Activated CD4-positive, alpha-beta T cell treated with anti-CD3 and anti-CD28 coated beads, Interleukin-2, amount 50 U/mL, for 4 hours (primary cell): ENCODE results near the gene RPS16.
A peak's percentile ranks its signal among the peaks of the same experiment; 100 is the strongest.

Experiments
- DNase-seq, 2 experiments: peaks; one replicate each; pipeline ENCODE4 v3.0.0-alpha.2; 2020

The RPS16 gene

DNA sequence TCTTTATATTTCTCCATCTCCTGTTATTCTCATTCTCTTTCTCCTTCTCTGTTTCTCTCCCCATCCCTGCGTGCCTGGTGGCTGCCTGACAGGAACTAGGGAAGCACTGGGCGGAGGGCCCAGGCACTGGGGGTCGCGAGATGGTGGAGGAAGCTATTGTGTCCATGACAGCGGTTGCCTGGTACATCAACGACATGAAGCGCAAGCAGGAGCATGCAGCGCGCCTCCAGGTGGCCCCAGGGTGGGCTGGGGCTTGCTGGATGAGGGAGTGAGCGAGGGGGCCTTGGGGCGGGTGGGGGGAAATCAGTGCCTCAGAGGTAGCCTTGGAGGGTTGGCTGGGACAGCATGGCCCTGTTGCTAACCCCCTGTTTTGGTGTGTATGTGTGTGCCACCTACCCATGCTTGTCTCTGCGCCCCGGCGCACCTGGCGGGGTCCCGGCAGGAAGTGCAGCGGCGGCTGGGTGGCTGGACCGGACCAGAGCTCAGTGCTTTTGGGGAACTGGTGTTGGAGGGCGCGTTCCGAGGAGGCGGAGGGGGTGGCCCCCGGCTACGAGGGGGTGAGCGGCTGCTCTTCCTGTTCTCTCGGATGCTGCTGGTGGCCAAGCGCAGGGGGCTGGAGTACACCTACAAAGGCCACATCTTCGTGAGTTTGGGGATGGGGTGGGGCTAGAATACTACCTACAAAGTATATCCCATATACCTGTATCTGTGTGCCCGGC is 18.1 kb downstream of the RPS16 start:
- DNase-seq: no peak

DNA sequence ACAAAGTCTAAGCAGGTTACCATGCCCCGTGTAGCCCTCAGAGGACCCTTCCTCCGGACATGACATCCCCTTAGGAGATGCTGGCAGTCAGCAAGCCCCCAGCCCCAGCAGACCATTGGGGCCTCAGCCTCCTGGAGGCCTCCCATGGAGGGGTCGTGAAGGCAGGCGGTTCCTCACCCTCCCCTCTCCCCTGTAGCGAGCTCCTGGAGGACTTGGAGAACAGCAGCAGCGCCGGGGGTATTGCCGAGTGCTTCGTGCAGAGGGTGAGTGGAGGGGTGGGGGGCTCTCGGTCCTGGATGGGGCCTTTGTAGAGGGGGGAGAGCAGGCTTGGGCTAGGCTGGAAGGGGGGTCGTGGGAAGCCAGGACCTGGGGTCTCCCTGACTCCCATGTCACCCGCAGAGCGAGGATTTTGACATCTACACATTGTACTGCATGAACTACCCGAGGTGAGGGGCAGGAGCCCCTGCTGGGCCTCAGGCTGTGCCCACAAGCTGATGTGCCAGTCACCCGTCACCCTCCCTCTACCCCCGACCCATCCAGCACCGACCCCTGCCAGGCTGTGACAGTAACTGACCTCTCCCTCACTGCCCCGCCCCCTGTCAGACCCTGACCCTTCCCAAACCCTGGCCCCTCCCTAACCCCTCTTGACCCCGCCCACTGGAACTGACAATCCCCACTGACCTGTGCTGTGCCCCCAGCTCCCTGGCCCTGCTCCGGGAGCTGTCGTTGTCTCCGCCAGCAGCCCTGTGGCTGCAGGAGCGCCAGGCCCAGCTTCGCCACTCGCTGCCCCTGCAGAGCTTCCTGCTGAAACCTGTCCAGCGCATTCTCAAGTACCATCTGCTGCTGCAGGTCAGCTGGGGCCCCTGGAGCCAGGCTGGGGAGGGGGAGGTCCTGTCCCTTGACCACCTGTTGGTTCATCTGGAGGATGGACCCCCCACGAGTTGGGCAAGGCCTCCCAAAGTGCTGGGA is 19.3 kb downstream of the RPS16 start:
- no peak for DNase-seq

DNA sequence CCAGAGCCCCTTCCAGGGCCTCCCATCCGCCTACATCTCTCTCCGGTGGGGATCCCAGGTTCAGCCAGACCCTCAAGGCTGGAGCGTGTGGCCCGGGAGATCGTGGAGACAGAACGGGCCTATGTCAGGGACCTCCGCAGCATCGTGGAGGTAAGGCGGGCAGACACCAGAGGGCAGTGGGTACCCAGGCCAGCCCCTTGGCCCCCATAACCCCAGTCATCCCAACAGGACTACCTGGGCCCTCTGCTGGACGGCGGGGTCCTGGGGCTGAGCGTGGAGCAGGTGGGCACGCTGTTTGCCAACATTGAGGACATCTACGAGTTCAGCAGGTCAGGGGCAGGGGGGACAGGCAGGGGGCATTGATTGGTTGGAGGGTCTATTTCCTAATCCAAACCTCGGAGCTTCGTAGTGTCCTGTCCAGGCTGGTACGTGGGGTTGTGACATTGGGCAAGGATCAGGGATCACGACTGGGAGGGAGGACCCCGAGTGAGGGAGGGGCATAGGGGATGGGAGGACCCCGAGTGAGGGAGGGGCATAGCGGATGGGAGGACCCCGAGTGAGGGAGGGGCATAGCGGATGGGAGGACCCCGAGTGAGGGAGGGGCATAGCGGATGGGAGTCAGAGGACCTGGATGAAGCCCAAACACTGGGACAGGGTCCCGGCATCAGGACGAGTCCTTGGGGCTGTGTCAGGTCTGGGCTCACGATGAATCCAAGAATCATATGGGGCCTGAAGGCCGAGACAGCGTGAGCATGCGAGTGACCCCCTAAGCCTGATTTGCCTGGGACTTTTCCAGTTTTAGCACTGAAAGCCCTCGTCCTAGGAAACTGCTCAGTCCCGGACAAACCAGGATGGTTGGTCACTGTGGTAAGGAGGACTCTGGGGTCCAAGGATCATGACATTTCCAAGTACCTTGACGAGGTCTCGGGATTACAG is 20.4 kb downstream of the RPS16 start:
- no peak for DNase-seq

DNA sequence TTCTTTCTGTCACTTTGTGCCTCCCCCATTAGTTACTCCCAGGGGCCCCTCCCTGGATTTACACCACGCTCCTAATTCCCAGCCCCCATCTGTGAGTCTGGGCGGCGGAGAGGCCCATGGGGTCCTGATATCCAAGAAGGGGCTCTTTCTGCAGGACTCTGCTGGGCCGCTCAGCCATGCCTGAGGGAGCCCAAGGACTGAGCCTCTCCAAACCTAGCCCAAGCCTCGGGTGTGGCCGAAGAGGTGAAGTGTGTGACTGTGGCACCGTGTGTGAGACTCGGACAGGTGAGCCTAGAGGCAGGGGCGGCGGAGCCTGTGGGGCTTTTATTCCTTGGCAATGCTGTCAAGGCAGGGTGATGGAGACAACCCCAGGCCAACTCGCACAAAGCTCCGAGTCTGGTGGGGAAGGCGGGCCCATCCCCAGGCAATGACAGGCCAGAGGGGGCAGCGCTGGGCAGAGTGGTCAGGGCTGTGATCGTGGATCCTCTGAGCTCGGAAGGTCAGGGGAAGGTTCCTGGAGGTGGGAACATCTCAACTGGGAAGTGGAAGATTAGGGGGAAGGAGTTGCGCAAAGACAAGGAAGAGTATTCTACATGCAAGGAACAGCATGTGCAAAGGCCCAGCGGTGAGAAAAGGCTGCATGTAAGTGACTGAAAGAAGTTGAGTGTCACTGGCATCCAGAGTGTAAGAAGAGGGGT is 21.7 kb downstream of the RPS16 start:
- DNase-seq: no peak

DNA sequence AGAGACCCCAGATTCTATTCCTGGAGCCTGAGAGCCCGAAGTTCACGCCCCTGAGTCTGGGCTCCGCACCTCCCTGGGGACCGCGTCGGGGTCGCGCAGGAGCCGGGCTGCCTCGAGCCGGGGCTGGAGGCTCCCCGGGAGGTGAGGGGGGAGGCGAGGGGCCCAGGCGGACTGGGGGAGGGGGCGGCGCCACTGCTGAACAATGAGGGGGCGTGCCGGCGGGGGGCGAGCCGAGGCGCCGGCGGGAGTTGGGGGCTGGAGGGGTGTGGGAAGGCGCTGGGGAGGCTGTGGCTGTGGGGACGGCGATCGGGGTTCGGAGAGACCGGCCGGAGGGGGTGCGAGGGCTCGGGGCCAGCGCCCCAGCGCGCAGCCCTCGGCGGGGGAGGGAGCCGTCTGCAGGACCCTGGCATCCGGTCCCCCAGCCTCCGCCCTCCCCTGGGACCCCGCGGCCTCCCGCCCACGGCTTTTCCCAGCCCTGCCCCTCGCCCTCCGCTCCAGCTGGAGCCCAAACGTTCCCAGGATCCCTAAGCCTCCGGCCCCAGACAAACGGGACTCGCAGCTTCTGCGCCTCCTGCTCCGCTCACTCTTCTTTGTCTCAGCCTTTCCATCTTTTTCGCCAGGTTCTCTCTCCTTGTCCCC is 22.4 kb downstream of the RPS16 start:
- no peak for DNase-seq

DNA sequence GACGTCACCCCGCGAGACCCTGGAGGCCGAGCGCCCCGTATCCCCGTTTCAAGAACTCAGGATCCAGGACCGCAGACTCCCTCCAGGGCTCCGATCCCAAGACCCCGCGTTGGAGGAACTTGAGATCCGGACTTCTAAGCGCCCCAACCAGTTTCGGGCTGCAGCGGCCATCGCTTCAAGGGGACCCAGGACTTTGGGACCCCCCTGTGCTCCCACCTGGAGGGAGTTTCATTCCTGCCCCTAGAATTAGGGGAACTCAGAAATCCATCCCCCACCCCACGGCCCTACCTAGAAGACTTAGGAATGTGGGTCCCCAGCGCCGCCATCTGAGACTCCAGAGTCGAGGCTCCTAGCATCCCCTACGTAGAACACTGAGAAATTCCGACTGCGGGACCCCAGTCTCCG is 22.9 kb downstream of the RPS16 start:
- no peak for DNase-seq

DNA sequence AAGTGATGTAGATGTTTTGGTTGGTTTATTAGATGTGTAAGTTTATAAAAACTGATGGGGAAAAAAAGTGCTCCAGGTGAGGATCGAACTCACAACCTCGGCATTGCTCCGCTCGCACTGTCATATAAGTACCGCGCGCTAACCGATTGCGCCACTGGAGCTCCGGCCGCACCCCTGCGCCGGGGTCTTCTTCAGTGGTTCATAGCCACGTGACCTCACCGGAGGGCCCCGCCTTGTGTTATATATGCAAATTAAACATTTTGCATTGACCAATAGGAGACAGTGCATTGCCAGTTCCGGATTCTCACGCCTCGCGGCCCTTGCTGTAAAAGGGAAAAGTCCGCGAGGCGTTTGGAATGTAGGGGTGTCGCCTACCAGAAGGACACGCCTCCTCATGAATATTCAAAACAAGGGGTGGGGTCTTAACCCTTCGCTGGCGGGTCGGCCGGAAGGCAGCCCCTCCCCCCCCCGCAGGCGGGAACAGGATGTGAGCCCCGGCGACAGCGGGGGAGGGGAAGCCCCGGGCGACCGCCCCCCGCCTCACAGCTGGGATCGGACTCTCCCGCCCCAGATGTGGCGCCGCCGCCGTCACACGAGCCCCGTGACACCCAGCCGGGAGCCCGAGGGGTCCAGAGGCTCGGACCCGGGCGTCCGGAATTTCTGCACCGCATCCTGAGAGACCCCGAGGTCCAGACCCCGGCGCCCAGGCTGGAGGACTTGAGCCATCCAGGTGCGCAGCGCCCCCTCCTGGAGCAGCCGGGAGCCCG is 23.5 kb downstream of the RPS16 start, which contains the start of gene PLEKHG2:
Gene PLEKHG2 (plus strand): TSS at position 570 of the 767 bp plus-strand sequence. CDS start 1,418 bp downstream, outside the sequence.
- peak; percentile 92 to 97 for DNase-seq

DNA sequence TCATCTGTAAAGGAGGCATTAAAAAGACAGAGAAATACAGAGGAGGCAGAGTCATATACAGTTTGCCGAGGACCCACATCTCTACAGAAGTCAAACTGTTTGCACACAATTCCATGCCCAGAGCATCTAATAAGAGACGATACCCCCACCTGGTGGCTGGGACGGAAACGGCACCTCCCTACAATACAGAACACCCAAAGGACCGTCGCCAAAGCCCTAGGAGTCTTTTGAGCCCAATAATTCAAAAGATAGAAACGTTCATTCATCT is 24.0 kb downstream of the RPS16 start:
- DNase-seq: peak; percentile 92 to 94

DNA sequence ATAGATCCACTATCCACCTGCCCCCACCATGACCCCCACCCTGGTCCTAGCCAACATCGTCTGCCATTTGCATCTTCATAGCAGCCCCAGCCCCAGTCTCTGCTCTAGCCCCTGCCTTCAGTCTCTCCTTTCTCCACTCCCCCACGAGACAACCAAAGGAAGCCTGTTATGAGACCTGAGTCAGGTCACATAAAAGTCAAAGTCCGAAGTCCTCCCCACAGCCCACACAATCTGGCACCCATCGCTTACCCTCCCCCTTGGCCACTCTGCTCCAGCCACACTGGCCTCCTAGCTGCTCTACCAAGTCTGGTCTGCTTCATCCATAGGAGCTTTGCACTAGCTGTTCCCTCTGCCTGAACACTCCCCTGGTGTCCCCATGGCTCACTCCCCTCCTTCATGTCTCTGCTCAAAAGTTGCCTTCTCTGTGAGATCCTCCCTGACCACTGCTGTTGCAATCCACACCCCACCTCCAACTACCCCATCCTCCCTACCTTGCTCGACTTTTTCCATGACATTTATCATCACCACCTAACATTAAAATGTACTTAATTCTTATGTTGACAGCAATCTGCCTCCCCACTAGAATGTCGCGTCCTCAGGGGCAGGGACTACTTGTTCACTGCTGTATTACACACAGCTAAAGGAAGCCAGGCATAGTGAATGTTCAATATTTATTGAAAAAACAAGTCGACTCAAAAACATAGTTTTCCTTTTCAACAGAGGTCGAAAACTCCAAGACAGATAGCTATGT is 24.5 kb downstream of the RPS16 start:
- DNase-seq: no peak

DNA sequence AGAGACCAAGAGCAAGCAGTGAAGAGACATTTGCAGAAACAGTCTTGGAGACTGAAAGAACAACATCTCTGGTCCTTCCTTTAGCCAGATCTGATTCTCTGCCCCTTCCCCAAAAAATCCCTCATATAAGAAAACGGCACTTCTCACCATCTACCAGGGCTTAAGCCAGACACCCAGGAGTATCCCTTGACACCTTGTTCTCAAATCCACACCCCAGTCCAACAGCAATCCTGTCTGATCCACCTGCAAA is 25.0 kb downstream of the RPS16 start:
- no peak for DNase-seq

DNA sequence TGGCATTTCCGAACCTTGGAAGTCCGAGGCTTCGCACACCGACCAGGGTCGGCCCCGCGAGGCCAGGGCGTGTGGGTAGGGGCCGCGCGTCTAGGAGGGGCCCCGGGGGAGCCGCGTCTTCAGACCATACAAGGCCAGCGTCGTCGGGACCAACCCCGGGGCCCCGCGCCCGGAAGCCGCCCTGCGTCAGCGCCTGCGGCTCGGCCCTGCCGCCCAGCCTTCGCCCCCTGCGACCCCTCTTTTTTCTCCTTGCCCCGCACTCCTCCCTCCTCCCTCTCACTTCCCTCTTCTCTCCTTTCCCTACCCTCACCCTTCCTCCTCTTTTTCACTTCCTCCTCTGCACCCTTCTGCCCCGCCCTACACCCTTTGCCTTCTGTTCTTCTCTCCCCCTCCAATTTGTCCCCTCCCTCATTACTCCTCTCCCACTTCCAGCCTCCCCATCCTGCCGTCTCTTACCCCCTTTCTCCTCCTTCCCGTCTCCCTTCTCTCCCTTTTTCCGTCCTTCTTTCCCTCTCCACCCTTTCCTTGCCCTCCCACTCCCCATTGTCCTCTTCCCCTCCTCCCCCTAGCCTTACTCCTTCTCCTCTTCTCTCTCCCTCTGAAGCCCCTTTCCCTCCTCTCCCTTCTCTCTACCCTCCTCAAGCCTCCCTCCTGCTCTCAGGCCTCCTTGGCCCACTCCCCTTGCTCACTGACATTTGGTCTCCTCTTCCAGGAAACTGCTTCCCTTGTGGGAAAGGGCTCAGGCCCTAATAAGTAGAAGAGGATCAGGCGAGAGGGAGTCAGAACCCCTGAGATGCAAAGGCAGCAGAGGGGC is 25.5 kb downstream of the RPS16 start:
- peak in 1 of 2 experiments; percentile 42 for DNase-seq

DNA sequence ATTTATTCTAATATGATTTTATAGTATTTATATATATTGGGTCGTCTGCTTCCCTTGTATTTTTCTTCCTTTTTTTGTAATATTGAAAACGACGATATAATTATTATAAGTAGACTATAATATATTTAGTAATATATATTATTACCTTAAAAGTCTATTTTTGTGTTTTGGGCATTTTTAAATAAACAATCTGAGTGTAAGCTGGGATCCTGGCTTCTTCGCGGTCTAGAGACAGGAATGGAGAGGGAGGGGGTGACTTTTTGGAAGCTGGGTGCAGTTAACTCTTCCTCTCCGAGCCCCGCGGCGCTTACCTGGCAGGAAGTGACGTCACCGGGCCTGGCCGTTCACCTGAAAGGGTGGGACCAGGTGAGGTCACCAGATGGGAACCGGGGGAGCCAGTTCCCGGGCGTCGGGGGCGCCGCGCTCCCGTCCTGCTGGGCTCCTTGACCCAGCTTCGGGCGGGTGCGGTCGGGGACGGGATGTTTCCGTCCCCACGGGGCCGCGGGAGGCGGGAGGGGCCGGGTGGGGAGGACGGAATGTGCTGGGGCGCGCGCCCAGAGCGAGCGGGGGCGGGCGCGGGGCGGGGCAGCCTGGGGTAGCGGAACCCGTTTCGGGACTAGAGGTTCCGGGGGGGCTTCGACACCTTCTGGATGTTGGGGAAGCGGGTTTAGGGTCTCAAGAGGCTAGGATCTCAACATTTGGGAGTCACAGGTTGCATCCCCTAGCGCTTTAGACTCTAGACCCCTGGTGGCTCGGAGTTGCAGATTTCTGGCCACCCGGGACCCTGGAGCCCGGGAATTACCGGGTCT is 26.3 kb downstream of the RPS16 start:
- peak; percentile 80 to 82 for DNase-seq

DNA sequence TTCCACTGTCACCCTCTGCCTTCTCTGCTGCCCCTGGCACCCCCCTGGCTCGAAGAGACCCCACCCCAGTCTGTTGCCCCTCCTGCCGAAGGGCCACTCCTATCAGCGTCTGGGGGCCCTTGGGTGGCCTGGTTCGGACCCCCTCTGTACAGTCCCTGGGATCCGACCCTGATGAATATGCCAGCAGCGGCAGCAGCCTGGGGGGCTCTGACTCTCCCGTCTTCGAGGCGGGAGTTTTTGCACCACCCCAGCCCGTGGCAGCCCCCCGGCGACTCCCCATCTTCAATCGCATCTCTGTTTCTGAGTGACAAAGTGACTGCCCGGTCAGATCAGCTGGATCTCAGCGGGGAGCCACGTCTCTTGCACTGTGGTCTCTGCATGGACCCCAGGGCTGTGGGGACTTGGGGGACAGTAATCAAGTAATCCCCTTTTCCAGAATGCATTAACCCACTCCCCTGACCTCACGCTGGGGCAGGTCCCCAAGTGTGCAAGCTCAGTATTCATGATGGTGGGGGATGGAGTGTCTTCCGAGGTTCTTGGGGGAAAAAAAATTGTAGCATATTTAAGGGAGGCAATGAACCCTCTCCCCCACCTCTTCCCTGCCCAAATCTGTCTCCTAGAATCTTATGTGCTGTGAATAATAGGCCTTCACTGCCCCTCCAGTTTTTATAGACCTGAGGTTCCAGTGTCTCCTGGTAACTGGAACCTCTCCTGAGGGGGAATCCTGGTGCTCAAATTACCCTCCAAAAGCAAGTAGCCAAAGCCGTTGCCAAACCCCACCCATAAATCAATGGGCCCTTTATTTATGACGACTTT is 27.1 kb downstream of the RPS16 start:
- DNase-seq: no peak

DNA sequence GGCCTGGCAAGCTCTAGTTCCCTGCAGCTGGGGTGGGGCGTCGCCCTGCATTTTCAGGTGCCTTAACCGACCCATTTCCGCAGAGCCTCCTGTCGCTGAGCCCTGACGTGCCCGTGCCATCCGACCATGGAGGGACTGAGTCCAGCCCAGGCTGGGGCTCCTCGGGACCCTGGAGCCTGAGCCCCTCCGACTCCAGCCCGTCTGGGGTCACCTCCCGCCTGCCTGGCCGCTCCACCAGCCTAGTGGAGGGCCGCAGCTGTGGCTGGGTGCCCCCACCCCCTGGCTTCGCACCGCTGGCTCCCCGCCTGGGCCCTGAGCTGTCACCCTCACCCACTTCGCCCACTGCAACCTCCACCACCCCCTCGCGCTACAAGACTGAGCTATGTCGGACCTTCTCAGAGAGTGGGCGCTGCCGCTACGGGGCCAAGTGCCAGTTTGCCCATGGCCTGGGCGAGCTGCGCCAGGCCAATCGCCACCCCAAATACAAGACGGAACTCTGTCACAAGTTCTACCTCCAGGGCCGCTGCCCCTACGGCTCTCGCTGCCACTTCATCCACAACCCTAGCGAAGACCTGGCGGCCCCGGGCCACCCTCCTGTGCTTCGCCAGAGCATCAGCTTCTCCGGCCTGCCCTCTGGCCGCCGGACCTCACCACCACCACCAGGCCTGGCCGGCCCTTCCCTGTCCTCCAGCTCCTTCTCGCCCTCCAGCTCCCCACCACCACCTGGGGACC is 27.9 kb downstream of the RPS16 start:
- DNase-seq: peak in 1 of 2 experiments; percentile 47

DNA sequence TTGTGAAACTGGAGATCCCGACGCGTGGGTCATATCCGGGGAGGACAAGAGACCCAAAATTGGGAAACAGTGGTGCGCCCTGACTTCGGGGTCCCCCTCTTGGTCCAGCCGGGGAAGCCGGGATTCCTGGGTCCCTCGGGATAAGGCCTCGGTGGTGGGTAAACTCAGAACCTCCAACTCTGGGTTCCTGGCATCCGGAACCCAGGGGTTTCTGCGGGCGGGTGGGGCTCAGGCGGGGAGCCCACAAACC is 28.4 kb downstream of the RPS16 start:
- DNase-seq: no peak

DNA sequence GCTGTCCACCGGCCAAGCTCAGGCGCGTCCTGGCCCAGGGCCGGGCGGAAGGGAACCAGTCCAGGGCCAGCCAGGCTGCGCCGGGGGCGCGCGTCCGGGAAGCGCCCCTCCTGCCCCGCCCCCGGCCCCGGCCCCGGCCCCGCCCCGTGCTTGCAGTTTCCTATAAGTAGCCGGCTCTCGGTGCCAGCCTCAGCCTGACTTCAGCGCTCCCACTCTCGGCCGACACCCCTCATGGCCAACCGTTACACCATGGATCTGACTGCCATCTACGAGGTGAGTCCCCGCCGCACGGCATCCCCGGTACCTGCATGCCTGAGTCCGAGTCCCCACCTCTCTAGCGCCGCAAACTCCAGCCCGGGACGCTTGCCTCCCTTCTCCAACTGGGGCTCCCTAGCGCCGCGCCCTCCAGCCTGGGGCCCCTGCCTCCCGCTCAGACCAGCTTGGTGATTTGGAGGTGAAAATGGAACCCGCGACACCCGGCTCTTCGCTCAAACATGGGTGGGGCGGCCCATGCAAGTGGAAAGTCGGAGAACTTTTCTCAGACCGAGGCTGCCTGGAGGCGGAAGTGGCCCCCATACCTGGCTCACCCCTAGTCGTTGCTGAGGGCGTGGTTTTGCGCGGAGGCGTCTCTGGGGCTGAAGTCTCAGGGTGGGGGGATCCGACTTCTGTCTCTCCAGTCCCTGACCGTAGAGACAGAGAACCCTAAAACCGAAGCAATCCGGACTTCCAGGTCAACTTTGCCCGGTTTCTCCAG is 28.9 kb downstream of the RPS16 start, which contains the start of gene ZFP36:
Gene ZFP36 (plus strand): TSS at position 192 of the 754 bp plus-strand sequence. CDS start 58 bp downstream, at position 250.
- peak; percentile 87 to 88 for DNase-seq
